A549 (cell line): ENCODE measurements around the gene CDH4. TPM values are rescaled to one million over a fixed set of nuclear protein-coding genes. Genes with fewer than 3 reads are reported as not detected.

Source experiments
- ATAC-seq, 2 experiments: fragments of 200-7000 bp in 1 of 2; fragments of >200 bp in 1 of 2; cut with Nextera tagmentation in 1 of 2; cut with Tn5 transposase in 1 of 2; 3 replicates each; pipeline versions ENCODE4 v1.8.0 to v1.9.1; 2018 to 2020; ENCODE audit warnings: mild to moderate bottlenecking in 1 of 2, moderate library complexity in 1 of 2
- CTCF ChIA-PET: fragments of 300-600 bp; sonication (Branson Sonifier 250); formaldehyde crosslinking; extraction: SDS; loops from one replicate; lab custom pipeline; 2021; ENCODE audit warnings: antibody characterized with exemption, inconsistent platforms; lab: Yijun Ruan, JAX
- POLR2A ChIA-PET: fragments of 350-600 bp; formaldehyde crosslinking; extraction: SDS; loops from one replicate; lab custom pipeline; 2021; ENCODE audit warnings: antibody characterized with exemption, inconsistent platforms; lab: Yijun Ruan, JAX
- DNase-seq, 2 experiments: peaks; one replicate each; pipeline versions ENCODE4 v3.0.0 to v3.0.0-alpha.2; 2011 to 2016; ENCODE audit warnings: low read depth in 1 of 2, low spot score in 1 of 2
- FAIRE-seq: peaks from 2 replicates; lab custom pipeline; 2011; peaks lifted over from hg19 to GRCh38; lab: Jason Lieb, UNC
- H3K27ac ChIP-seq, 2 experiments: fragments of >200 bp; sonication (Bioruptor Twin); formaldehyde crosslinking; 3 replicates each; pipeline ENCODE4 v1.5.1; 2016 to 2017
- H3K4me1 ChIP-seq: fragments of >200 bp; sonication (Bioruptor Twin); formaldehyde crosslinking; 3 replicates; pipeline ENCODE4 v1.6.1; 2016
- H3K4me2 ChIP-seq: fragments of >200 bp; sonication (Bioruptor Twin); formaldehyde crosslinking; 3 replicates; pipeline ENCODE4 v1.6.1; 2016
- H3K4me3 ChIP-seq: fragments of >200 bp; sonication (Bioruptor Twin); formaldehyde crosslinking; 3 replicates; pipeline ENCODE4 v1.5.1; 2016
- H3K9me3 ChIP-seq: fragments of >200 bp; sonication (Bioruptor Twin); formaldehyde crosslinking; 3 replicates; pipeline ENCODE4 v1.6.1; 2016
- BHLHE40 ChIP-seq: IDR thresholded peaks from 2 replicates; pipeline ENCODE4 v1.6.1; 2012; ENCODE audit warnings: low read depth, low read length, inconsistent platforms
- CHD2 ChIP-seq: fragments of 150-350 bp; IDR thresholded peaks from 2 replicates; pipeline ENCODE4 v1.6.1; 2014; ENCODE audit warnings: low read length; ENCODE audit not compliant: partially characterized antibody
- FOSL2 ChIP-seq, 2 experiments: fragments of 450-650 bp in 1 of 2; fragments of >200 bp in 1 of 2; sonication (Bioruptor Twin) in 1 of 2; formaldehyde crosslinking; IDR thresholded peaks; 2 replicates each; pipeline versions ENCODE4 v1.5.0 to v1.6.1; 2016 to 2020; ENCODE audit warnings: mild to moderate bottlenecking in 1 of 2, moderate library complexity in 1 of 2
- FOXS1 ChIP-seq: fragments of 250-450 bp; sonication (Bioruptor Pico); IDR thresholded peaks from 2 replicates; pipeline ENCODE4 v1.5.0; 2020; ENCODE audit warnings: mild to moderate bottlenecking, moderate library complexity
- HDAC2 ChIP-seq: fragments of 200-600 bp; sonication (generic); IDR thresholded peaks from 2 replicates; pipeline ENCODE4 v1.6.1; 2016
- HEYL ChIP-seq: fragments of 250-450 bp; sonication (Bioruptor Pico); IDR thresholded peaks from 2 replicates; pipeline ENCODE4 v1.8.0; 2021; ENCODE audit warnings: mild to moderate bottlenecking, moderate library complexity
- JUN ChIP-seq, 2 experiments: fragments of >200 bp; sonication (Bioruptor Twin); formaldehyde crosslinking; IDR thresholded peaks; 2 replicates in 1 of 2; 3 replicates in 1 of 2; pipeline ENCODE4 v1.6.1; 2016 to 2017
- MAZ ChIP-seq: fragments of 150-350 bp; IDR thresholded peaks from 2 replicates; pipeline ENCODE4 v1.6.1; 2014; ENCODE audit warnings: antibody characterized with exemption, low read depth, low read length, borderline replicate concordance
- NPAS2 ChIP-seq: fragments of 250-450 bp; sonication (Bioruptor Pico); IDR thresholded peaks from 2 replicates; pipeline ENCODE4 v1.8.0; 2022; ENCODE audit warnings: mild to moderate bottlenecking, moderate library complexity, borderline replicate concordance
- NR3C1 ChIP-seq: fragments of >200 bp; sonication (Bioruptor Twin); formaldehyde crosslinking; IDR thresholded peaks from 3 replicates; pipeline ENCODE4 v1.6.1; 2017
- PHF8 ChIP-seq: fragments of 200-600 bp; sonication (generic); IDR thresholded peaks from 2 replicates; pipeline ENCODE4 v1.6.1; 2016; ENCODE audit warnings: low read depth, mild to moderate bottlenecking, antibody characterized with exemption, moderate library complexity, borderline replicate concordance
- POLR2A ChIP-seq: IDR thresholded peaks from 2 replicates; pipeline ENCODE4 v1.6.1; 2012; ENCODE audit warnings: mild to moderate bottlenecking, low read length
- RAD21 ChIP-seq, 2 experiments: fragments of >200 bp in 1 of 2; sonication (Bioruptor Twin) in 1 of 2; formaldehyde crosslinking in 1 of 2; IDR thresholded peaks in 1 of 2; conservative IDR thresholded peaks in 1 of 2; 2 replicates in 1 of 2; 3 replicates in 1 of 2; pipeline ENCODE4 v1.6.1; 2012 to 2018; ENCODE audit warnings: inconsistent platforms in 1 of 2
- RARB ChIP-seq: fragments of 250-450 bp; sonication (Bioruptor Pico); IDR thresholded peaks from 2 replicates; pipeline ENCODE4 v1.8.0; 2021; ENCODE audit warnings: mild to moderate bottlenecking, moderate library complexity
- SMC3 ChIP-seq: fragments of >200 bp; sonication (Bioruptor Twin); formaldehyde crosslinking; IDR thresholded peaks from 3 replicates; pipeline ENCODE4 v1.6.1; 2018; ENCODE audit warnings: inconsistent platforms
- ZNF302 ChIP-seq: fragments of 250-450 bp; sonication (Bioruptor Pico); IDR thresholded peaks from 2 replicates; pipeline ENCODE4 v1.9.0; 2021; ENCODE audit warnings: inconsistent platforms, mild to moderate bottlenecking, moderate library complexity
- ZSCAN20 ChIP-seq: fragments of 250-450 bp; sonication (Bioruptor Pico); IDR thresholded peaks from 2 replicates; pipeline ENCODE4 v1.8.0; 2022; ENCODE audit warnings: mild to moderate bottlenecking, moderate library complexity
- WGBS: methylation state at CpG from one replicate; pipeline ENCODE4 v1.1.6; 2017; ENCODE audit errors: missing lambda C conversion rate; 5-methylcytosine and 5-hydroxymethylcytosine counted together
- polyA plus RNA-seq, 4 experiments: library from polyadenylated mRNA; depleted of rRNA in 3 of 4; stranded (reverse); fragments of >200 nt; fragmentation: RNase III in 1 of 4; extraction: RNeasy Plus Mini Kit Qiagen cat#74134 plus additional on column Dnase treatment in 1 of 4; gene quantifications; 2 replicates in 3 of 4; 3 replicates in 1 of 4; pipeline ENCODE4 v1.2.3, GENCODE V29; 2011 to 2017
- TF ChIP-seq, protein P1 (sequence below): IDR thresholded peaks from 2 replicates; pipeline ENCODE4 v1.6.1; 2012
- TF ChIP-seq, protein P2 (sequence below): fragments of >200 bp; sonication (Bioruptor Twin); formaldehyde crosslinking; IDR thresholded peaks from 3 replicates; pipeline ENCODE4 v1.5.1; 2016
- TF ChIP-seq, protein P3 (sequence below): fragments of 150-350 bp; IDR thresholded peaks from 2 replicates; pipeline ENCODE4 v1.6.1; 2014; ENCODE audit warnings: low read depth, mild to moderate bottlenecking, low read length
- TF ChIP-seq, protein P4 (sequence below): fragments of 450-650 bp; IDR thresholded peaks from 2 replicates; pipeline ENCODE4 v1.6.1; 2014; ENCODE audit warnings: antibody characterized with exemption
- TF ChIP-seq, protein P5 (sequence below): fragments of 200-600 bp; sonication (generic); IDR thresholded peaks from 2 replicates; pipeline ENCODE4 v1.6.1; 2016; ENCODE audit warnings: antibody characterized with exemption, mild to moderate bottlenecking, moderate library complexity
- TF ChIP-seq, protein P6 (sequence below): IDR thresholded peaks from 2 replicates; pipeline ENCODE4 v1.6.1; 2012; ENCODE audit warnings: low read depth, borderline replicate concordance

Gene CDH4
- polyA plus RNA-seq, 2 of the 4 experiments (the other 2 are of a cell fraction) = 3.4 to 10.3 TPM

DNA sequence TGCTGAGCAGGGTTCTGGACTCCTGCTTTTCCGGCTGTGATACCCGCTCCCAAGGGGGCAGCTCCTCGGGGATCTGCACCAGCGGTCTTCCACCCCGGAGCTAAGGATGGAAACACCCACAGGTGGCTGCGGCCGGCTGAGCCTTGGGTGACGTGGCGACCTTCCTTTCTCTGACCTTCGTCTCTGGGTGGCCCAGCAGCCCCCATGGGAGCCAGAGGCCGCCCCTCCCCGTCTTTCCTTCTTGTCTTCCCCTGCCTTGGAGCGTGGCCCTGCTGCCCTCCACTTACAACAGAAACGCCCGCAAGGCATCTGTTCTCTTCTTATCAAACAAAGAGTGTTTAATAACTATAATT is 407.9 kb downstream of the CDH4 start (continued):
- TF ChIP-seq POLR2A (no peak), FOXS1 (no peak), MAZ (no peak), RARB (CRISPR knock-in tag) (no peak)

DNA sequence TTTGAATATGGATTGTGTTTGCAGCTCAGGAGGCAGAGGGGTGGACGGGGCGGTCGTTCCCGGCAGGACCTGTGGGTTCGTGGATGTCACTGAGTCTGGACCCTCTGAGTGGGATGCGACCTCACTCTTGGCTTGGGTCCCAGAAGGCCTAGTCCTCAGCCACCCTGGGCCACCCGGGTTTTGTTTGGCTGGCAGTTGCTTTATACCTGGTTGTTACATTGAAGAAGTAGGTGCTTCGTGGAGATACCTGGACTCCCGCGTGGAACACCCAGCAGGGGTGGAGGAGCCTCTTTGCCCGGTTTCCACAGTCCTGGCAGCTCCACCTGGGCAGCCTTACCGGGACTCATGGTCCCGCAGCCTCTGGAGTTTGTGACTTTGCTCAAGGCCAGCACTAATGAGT is 408.5 kb downstream of the CDH4 start:
- no peak overlapping the region for H3K4me2 ChIP-seq
- no peaks in the 10 kb centered on the region for H3K9me3 ChIP-seq
- ATAC-seq (no peak), DNase-seq (no peak), FAIRE-seq (no peak)
- 64% methylated on average over 10 of the region's 13 CpGs for WGBS
- H3K4me3 ChIP-seq = no peak overlapping the region
- ChIA-PET POLR2A (no interaction called here), CTCF (no interaction called here)
- H3K4me1 ChIP-seq = no peaks in the 10 kb centered on the region
- TF ChIP-seq, protein P1, sequence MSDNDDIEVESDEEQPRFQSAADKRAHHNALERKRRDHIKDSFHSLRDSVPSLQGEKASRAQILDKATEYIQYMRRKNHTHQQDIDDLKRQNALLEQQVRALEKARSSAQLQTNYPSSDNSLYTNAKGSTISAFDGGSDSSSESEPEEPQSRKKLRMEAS = no peak
- no peak for TF ChIP-seq NR3C1
- no peak for TF ChIP-seq BHLHE40
- TF ChIP-seq FOSL2 (IDR thresholded peaks at IDR 0.05) = no peak
- TF ChIP-seq FOSL2 (CRISPR knock-in tag; IDR thresholded peaks at IDR 0.05) = no peak
- no peak for TF ChIP-seq JUN (IDR thresholded peaks at IDR 0.05)
- TF ChIP-seq, protein P2, sequence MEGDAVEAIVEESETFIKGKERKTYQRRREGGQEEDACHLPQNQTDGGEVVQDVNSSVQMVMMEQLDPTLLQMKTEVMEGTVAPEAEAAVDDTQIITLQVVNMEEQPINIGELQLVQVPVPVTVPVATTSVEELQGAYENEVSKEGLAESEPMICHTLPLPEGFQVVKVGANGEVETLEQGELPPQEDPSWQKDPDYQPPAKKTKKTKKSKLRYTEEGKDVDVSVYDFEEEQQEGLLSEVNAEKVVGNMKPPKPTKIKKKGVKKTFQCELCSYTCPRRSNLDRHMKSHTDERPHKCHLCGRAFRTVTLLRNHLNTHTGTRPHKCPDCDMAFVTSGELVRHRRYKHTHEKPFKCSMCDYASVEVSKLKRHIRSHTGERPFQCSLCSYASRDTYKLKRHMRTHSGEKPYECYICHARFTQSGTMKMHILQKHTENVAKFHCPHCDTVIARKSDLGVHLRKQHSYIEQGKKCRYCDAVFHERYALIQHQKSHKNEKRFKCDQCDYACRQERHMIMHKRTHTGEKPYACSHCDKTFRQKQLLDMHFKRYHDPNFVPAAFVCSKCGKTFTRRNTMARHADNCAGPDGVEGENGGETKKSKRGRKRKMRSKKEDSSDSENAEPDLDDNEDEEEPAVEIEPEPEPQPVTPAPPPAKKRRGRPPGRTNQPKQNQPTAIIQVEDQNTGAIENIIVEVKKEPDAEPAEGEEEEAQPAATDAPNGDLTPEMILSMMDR = no peak
- TF ChIP-seq HDAC2 = no peak
- TF ChIP-seq, protein P3, sequence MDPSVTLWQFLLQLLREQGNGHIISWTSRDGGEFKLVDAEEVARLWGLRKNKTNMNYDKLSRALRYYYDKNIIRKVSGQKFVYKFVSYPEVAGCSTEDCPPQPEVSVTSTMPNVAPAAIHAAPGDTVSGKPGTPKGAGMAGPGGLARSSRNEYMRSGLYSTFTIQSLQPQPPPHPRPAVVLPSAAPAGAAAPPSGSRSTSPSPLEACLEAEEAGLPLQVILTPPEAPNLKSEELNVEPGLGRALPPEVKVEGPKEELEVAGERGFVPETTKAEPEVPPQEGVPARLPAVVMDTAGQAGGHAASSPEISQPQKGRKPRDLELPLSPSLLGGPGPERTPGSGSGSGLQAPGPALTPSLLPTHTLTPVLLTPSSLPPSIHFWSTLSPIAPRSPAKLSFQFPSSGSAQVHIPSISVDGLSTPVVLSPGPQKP = no peak
- no peak for TF ChIP-seq NPAS2 (CRISPR knock-in tag)
- TF ChIP-seq, protein P4, sequence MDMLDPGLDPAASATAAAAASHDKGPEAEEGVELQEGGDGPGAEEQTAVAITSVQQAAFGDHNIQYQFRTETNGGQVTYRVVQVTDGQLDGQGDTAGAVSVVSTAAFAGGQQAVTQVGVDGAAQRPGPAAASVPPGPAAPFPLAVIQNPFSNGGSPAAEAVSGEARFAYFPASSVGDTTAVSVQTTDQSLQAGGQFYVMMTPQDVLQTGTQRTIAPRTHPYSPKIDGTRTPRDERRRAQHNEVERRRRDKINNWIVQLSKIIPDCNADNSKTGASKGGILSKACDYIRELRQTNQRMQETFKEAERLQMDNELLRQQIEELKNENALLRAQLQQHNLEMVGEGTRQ = no peak
- no peak for TF ChIP-seq CHD2
- TF ChIP-seq ZSCAN20 = no peak
- no peak for TF ChIP-seq MAZ
- no peak overlapping the region for H3K27ac ChIP-seq

DNA sequence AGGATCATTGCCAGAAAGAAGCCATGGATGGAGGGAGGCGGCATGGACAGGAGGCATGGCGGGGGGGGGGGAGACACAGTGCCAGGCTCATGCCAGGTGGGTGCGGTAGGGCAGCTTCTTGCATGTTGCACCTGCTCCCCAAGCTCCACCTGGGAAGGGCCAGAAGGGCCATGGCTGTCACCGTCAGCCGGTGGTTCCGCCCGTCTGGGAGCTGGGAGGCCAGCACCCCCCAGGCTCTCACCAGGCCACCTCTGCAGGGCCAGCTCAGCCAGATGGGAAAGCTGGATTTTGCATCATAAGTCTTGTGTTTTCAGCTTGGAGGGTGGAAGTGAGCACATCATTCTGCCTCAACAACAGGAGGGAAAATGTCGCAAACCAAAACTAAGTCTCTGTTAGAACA is 409.0 kb downstream of the CDH4 start:
- ChIA-PET POLR2A (no interaction called here), CTCF (no interaction called here)
- ATAC-seq = no peak
- Histone ChIP-seq H3K4me1 (no peaks in the 10 kb centered on the region), H3K9me3 (no peaks in the 10 kb centered on the region), H3K4me3 (no peak overlapping the region), H3K27ac (no peak overlapping the region), H3K4me2 (no peak overlapping the region)
- 97% methylated on average over 6 of the region's 8 CpGs for WGBS
- TF ChIP-seq ZNF302 (CRISPR knock-in tag) (no peak), ZSCAN20 (no peak), RAD21 (conservative IDR thresholded peaks at IDR 0.05 in 1 of 2, IDR thresholded peaks at IDR 0.05 in 1 of 2) (no peak), NR3C1 (no peak), CHD2 (no peak), FOXS1 (no peak), HEYL (CRISPR knock-in tag) (no peak), PHF8 (no peak), SMC3 (no peak)
- TF ChIP-seq, protein P4 = no peak
- TF ChIP-seq, protein P5, sequence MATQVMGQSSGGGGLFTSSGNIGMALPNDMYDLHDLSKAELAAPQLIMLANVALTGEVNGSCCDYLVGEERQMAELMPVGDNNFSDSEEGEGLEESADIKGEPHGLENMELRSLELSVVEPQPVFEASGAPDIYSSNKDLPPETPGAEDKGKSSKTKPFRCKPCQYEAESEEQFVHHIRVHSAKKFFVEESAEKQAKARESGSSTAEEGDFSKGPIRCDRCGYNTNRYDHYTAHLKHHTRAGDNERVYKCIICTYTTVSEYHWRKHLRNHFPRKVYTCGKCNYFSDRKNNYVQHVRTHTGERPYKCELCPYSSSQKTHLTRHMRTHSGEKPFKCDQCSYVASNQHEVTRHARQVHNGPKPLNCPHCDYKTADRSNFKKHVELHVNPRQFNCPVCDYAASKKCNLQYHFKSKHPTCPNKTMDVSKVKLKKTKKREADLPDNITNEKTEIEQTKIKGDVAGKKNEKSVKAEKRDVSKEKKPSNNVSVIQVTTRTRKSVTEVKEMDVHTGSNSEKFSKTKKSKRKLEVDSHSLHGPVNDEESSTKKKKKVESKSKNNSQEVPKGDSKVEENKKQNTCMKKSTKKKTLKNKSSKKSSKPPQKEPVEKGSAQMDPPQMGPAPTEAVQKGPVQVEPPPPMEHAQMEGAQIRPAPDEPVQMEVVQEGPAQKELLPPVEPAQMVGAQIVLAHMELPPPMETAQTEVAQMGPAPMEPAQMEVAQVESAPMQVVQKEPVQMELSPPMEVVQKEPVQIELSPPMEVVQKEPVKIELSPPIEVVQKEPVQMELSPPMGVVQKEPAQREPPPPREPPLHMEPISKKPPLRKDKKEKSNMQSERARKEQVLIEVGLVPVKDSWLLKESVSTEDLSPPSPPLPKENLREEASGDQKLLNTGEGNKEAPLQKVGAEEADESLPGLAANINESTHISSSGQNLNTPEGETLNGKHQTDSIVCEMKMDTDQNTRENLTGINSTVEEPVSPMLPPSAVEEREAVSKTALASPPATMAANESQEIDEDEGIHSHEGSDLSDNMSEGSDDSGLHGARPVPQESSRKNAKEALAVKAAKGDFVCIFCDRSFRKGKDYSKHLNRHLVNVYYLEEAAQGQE = no peak
- TF ChIP-seq, protein P6, sequence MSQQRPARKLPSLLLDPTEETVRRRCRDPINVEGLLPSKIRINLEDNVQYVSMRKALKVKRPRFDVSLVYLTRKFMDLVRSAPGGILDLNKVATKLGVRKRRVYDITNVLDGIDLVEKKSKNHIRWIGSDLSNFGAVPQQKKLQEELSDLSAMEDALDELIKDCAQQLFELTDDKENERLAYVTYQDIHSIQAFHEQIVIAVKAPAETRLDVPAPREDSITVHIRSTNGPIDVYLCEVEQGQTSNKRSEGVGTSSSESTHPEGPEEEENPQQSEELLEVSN = no peak
- FAIRE-seq = no peak
- DNase-seq = no peak
